CD4-positive, alpha-beta T cell treated with Interleukin-6 at 100 ng/mL for 8 hours (primary cell): ENCODE results near the gene FOXB2.

Experiments used
- DNase-seq: peaks from one replicate; pipeline ENCODE4 v3.0.0-alpha.2; 2020; ENCODE audit warnings: mixed read lengths, low spot score

The FOXB2 gene

DNA sequence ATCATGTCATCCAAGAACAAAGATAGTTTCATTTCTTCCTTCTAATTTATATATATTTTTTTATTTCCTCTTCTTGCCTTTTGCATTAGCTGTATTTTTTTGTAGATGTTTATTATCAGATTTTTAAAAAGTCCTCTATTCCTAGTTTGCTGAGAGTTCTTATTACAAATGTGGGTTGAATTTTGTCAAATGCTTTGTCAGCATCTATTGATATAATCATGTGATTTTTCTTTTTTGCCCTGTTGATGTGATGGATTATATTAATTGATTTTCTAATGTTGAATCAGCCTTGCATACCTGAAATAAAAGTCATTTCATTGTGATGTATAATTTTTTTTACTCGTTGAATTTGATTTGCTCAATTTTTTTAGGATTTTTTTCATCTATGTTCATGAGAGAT, 46.9 kb downstream of the FOXB2 start:
- no peak for DNase-seq
